HFFc6 (cell line): ENCODE measurements around the gene PUDP. TPM values are rescaled to one million over a fixed set of nuclear protein-coding genes. Genes with fewer than 3 reads are reported as not detected.
"Not testable (repeated sequence)": the region's sequence is repeated elsewhere in the genome, so short reads cannot be mapped to it uniquely, and the experiment has no call there.

Experiments
- DNase-seq: peaks from one replicate; pipeline ENCODE4 v3.0.0-alpha.2; 2018
- H3K27ac Mint-ChIP-seq: 2 replicates; pipeline ENCODE4 v1.8.0; 2020; ENCODE audit warnings: mild to moderate bottlenecking, mixed read lengths
- H3K27me3 Mint-ChIP-seq: 2 replicates; pipeline ENCODE4 v1.8.0; 2021; ENCODE audit warnings: mild to moderate bottlenecking, moderate library complexity, mixed read lengths; ENCODE audit not compliant: insufficient read depth
- H3K36me3 Mint-ChIP-seq: 2 replicates; pipeline ENCODE4 v1.8.0; 2021; ENCODE audit warnings: low read depth, mixed read lengths
- H3K4me1 Mint-ChIP-seq: 2 replicates; pipeline ENCODE4 v1.8.0; 2020; ENCODE audit warnings: low read depth, mixed read lengths
- H3K4me3 Mint-ChIP-seq: 2 replicates; pipeline ENCODE4 v1.8.0; 2020; ENCODE audit warnings: mild to moderate bottlenecking, moderate library complexity, mixed read lengths
- H3K9me3 Mint-ChIP-seq: 2 replicates; pipeline ENCODE4 v1.8.0; 2020; ENCODE audit warnings: mild to moderate bottlenecking, mixed read lengths
- CTCF ChIP-seq: fragments of 200-600 bp; sonication (generic); IDR thresholded peaks from 2 replicates; pipeline ENCODE4 v1.5.0; 2021; ENCODE audit warnings: antibody characterized with exemption, mild to moderate bottlenecking
- total RNA-seq, 6 experiments: library from RNA; stranded (reverse); fragmentation: NEBNext Ultra II Directional; extraction: Animal tissue kit (Norgen Biotek cat#: 25700); gene quantifications; 2 replicates in 1 of 6; 3 replicates in 5 of 6; pipeline ENCODE4 v1.2.3, GENCODE V29; 2021

PUDP gene
- total RNA-seq, 6 experiments from 2014 or later, result 23.6 to 30.9 (median 25.9) TPM

GRCh38 chrX:7188672-7189071 lies 40.7 kb upstream of the PUDP start:
- DNase-seq, result no peak

GRCh38 chrX:7184816-7185215 lies 36.9 kb upstream of the PUDP start:
- TF ChIP-seq CTCF, result no peak
- peaks cover 2% of the 10 kb centered on the region; the same call in 1 of the 2 replicates for H3K27me3 Mint-ChIP-seq
- no peak for DNase-seq
- no peaks in the 10 kb centered on the region for H3K9me3 Mint-ChIP-seq
- H3K36me3 Mint-ChIP-seq, result no peaks in the 10 kb centered on the region
- peaks cover 17% of the 10 kb centered on the region for H3K4me1 Mint-ChIP-seq
- H3K4me3 Mint-ChIP-seq, result no peak overlapping the region
- no peak overlapping the region for H3K27ac Mint-ChIP-seq

More at GRCh38 chrX:7188672-7189071, 40.7 kb upstream of the PUDP start:
- Mint-ChIP-seq H3K27ac (no peak overlapping the region), H3K27me3 (peaks cover 2% of the 10 kb centered on the region; the same call in 1 of the 2 replicates), H3K9me3 (no peaks in the 10 kb centered on the region), H3K4me3 (no peak overlapping the region), H3K4me1 (peaks cover 8% of the 10 kb centered on the region; the same call in 1 of the 2 replicates), H3K36me3 (no peaks in the 10 kb centered on the region)
- no peak for TF ChIP-seq CTCF

- Mint-ChIP-seq H3K9me3 (no peaks in the 10 kb centered on the region), H3K4me1 (peaks cover 10% of the 10 kb centered on the region), H3K36me3 (no peaks in the 10 kb centered on the region), H3K27me3 (no peaks in the 10 kb centered on the region; the same call in 1 of the 2 replicates), H3K27ac (no peak overlapping the region), H3K4me3 (no peak overlapping the region)
- DNase-seq, result no peak
- no peak for TF ChIP-seq CTCF
These were observed 31.5 kb upstream of the PUDP start for GRCh38 chrX:7179446-7179845.

GRCh38 chrX:7178859-7179258 lies 30.9 kb upstream of the PUDP start:
- H3K4me3 Mint-ChIP-seq, H3K9me3 Mint-ChIP-seq, H3K36me3 Mint-ChIP-seq, H3K27ac Mint-ChIP-seq, DNase-seq, H3K27me3 Mint-ChIP-seq, H3K4me1 Mint-ChIP-seq: not testable (repeated sequence)

GRCh38 chrX:7170898-7171297 lies 22.9 kb upstream of the PUDP start:
- no peaks in the 10 kb centered on the region for H3K4me1 Mint-ChIP-seq
- H3K27ac Mint-ChIP-seq, result no peak overlapping the region
- DNase-seq, result no peak
- no peaks in the 10 kb centered on the region; the same call in 1 of the 2 replicates for H3K27me3 Mint-ChIP-seq
- peak; percentile 51 for TF ChIP-seq CTCF
- H3K4me3 Mint-ChIP-seq, result no peak overlapping the region
- H3K9me3 Mint-ChIP-seq, result no peaks in the 10 kb centered on the region
- H3K36me3 Mint-ChIP-seq, result no peaks in the 10 kb centered on the region

GRCh38 chrX:7169627-7170026 lies 21.7 kb upstream of the PUDP start:
- Mint-ChIP-seq H3K4me3 (no peak overlapping the region), H3K27ac (no peak overlapping the region), H3K36me3 (no peaks in the 10 kb centered on the region), H3K27me3 (no peaks in the 10 kb centered on the region), H3K9me3 (no peaks in the 10 kb centered on the region), H3K4me1 (no peaks in the 10 kb centered on the region)
- no peak for TF ChIP-seq CTCF
- DNase-seq, result no peak
